Dermis lymphatic vessel endothelial cell (primary cell): ENCODE results near the gene FOXA3. TPM values are rescaled to one million over a fixed set of nuclear protein-coding genes. Genes with fewer than 3 reads are reported as not detected.

ENCODE experiments used
- total RNA-seq: library from RNA; depleted of rRNA; stranded (reverse); fragments of >200 nt; gene quantifications from 2 replicates; pipeline ENCODE4 v1.2.1, GENCODE V29; 2014

Gene FOXA3
- total RNA-seq, result 0.09 TPM in 1 of 2 replicates, not detected in the other

GRCh38 chr19:45863840-45864628, at the start of gene FOXA3:
Gene FOXA3 (plus strand): TSS chr19:45864326. CDS start chr19:45864457, 131 bp downstream.

GRCh38 chr19:45814851-45815480, 49.2 kb upstream of the FOXA3 start, which contains the start of gene RSPH6A:
Gene RSPH6A (minus strand): TSS chr19:45815308. CDS start chr19:45815176, 132 bp downstream.

GRCh38 chr19:45862564-45863334, 1.4 kb upstream of the FOXA3 start, which contains the start of gene SYMPK:
Gene SYMPK (minus strand): TSS chr19:45863147. CDS start chr19:45854495, 8,652 bp downstream.

DNA sequence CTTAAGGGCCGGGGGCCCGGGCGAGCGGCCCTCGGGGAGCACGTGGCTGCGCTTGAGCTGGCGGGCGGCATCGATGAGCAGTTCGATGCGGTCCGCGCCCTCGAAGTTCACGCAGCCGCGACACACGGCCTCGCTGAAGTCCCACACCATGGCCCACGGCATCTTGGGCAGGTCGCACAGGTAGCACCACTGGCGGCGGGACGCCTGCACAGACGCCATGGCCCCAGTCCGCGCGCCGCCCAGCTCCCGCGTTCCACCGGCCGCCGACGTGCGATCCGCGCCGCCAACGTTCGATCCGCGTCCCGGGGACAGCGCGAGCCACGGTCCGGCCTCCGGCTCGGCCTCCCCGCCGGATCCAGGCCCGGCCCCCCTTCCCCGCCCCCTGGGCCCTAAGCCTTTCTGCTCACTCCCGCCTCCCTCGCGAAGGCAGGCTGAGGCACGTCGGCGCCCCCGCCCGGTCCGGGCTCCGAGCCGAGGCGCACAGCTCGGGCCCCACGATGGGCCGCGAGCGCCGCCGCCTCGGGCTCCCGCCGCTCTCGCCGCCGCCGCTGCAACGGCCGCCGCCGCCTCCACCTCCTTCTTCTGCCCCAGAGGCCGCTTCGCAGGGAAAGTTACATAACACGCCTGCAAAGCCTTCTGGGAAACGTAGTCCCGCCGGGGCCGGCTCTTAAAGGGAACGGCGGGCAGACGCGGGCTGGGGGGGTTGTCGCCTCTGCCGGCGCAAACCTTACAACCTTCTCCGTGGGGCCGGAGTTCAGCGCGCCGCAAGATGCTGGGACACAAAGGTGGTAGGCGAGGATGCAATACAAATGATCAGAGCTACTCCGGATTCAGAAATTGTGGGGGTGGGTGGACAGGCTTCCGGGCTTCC, 21.7 kb downstream of the FOXA3 start, which contains the start of gene IRF2BP1:
TSS of gene IRF2BP1 (minus strand) at position 586 of the 871 bp plus-strand sequence. CDS start at position 219, 367 bp downstream.

DNA sequence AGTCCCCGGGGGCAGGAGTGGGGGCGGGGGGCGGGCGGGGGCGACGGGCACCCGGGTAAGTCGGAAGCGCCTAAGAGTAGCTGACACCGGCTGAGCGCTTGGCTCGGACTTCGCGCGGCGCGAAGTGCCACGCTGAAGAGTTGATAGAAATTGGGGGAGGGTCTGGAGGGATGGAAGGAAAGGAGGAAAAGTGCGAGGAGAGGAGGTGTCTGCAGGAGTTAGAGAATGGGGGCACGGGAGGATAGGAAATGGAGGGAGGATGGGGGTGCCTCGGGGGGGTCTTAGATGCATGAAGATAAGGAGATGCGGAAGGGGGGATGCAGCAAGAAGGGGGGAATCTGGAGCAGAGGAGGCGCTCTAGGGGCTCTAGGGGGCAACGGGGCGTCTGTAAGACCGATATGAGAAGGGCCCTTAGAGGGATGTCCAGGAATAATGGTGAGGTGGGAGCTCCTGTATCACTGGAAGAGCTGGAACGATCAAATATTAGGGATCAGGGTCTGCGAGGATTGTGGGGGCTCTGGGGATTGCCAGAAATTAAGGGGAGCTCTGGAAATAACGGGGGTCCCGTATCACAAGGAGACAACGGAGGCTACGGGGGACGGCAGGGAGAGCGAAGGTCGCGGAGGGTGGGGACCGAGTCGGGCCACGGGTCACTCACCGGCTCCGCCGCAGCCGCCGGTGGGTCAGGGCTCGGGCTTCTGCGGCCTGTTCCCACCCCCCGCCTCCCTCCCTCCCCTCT, 38.0 kb downstream of the FOXA3 start, which contains the start of gene MYPOP:
TSS of gene MYPOP (minus strand) at position 702 of the 739 bp plus-strand sequence. CDS start 840 bp downstream, outside the sequence.

GRCh38 chr19:45913874-45914830, 50.0 kb downstream of the FOXA3 start, which contains the start of gene NANOS2:
Gene NANOS2 (minus strand): TSS chr19:45914778. CDS start chr19:45914693, 85 bp downstream.

Other genes starting within 250 kb of the FOXA3 start
- 12.8 and 15.8 TPM in 2 replicates for gene EML2, start 224.9 kb upstream of the FOXA3 start, total RNA-seq
- under 0.01 TPM in 2 replicates for gene GIPR, start 196.1 kb upstream of the FOXA3 start, total RNA-seq
- gene SNRPD2, start 172.4 kb upstream of the FOXA3 start, total RNA-seq, result 272 and 414 TPM in 2 replicates
- gene QPCTL, start 171.7 kb upstream of the FOXA3 start, total RNA-seq, result 5.2 and 8.1 TPM in 2 replicates
- 3.5 and 4.8 TPM in 2 replicates for gene FBXO46, start 133.4 kb upstream of the FOXA3 start, total RNA-seq
- gene MEIOSIN, start 130.9 kb upstream of the FOXA3 start, total RNA-seq, result not detected in 2 replicates
- gene SIX5, start 95.1 kb upstream of the FOXA3 start, total RNA-seq, result 4.1 and 4.6 TPM in 2 replicates
- 5.6 and 6.1 TPM in 2 replicates for gene DMPK, start 81.8 kb upstream of the FOXA3 start, total RNA-seq
- gene DMWD, start 71.5 kb upstream of the FOXA3 start, total RNA-seq, result 19.3 and 21.1 TPM in 2 replicates
- gene RSPH6A, start 49.0 kb upstream of the FOXA3 start, total RNA-seq, result under 0.01 and 0.11 TPM in 2 replicates
- gene SYMPK, start 1.2 kb upstream of the FOXA3 start, total RNA-seq, result 24.0 and 24.1 TPM in 2 replicates
- 16.6 and 18.0 TPM in 2 replicates for gene IRF2BP1, start 21.8 kb downstream of the FOXA3 start, total RNA-seq
- 0.76 and 0.86 TPM in 2 replicates for gene MYPOP, start 38.3 kb downstream of the FOXA3 start, total RNA-seq
- gene NANOS2, start 50.5 kb downstream of the FOXA3 start, total RNA-seq, result not detected in 2 replicates
- 3.7 and 6.4 TPM in 2 replicates for gene NOVA2, start 109.5 kb downstream of the FOXA3 start, total RNA-seq
- gene CCDC61, start 131.1 kb downstream of the FOXA3 start, total RNA-seq, result 3.6 and 5.6 TPM in 2 replicates
- not detected in 2 replicates for gene PGLYRP1, start 158.7 kb downstream of the FOXA3 start, total RNA-seq
- gene IGFL4, start 176.7 kb downstream of the FOXA3 start, total RNA-seq, result not detected in 2 replicates